SJCRH30 (cell line): ENCODE results near the gene GALNT17. TPM values are rescaled to one million over a fixed set of nuclear protein-coding genes. Genes with fewer than 3 reads are reported as not detected.
"Not testable (repeated sequence)": the region's sequence is repeated elsewhere in the genome, so short reads cannot be mapped to it uniquely, and the experiment has no call there.

ENCODE experiments used
- DNase-seq, 2 experiments: peaks; one replicate each; pipeline ENCODE4 v3.0.0-alpha.2; 2015 to 2020
- H3K27ac ChIP-seq: fragments of 250-450 bp; sonication (Bioruptor Pico); 2 replicates; pipeline ENCODE4 v1.5.1; 2020; ENCODE audit warnings: mild to moderate bottlenecking, moderate library complexity
- H3K27me3 ChIP-seq: fragments of 250-450 bp; sonication (Bioruptor Pico); 2 replicates; pipeline ENCODE4 v1.5.1; 2020; ENCODE audit warnings: mild to moderate bottlenecking, moderate library complexity
- H3K36me3 ChIP-seq: fragments of 250-450 bp; sonication (Bioruptor Pico); 2 replicates; pipeline ENCODE4 v1.5.1; 2020; ENCODE audit warnings: mild to moderate bottlenecking, moderate library complexity
- H3K4me1 ChIP-seq: fragments of 250-450 bp; sonication (Bioruptor Pico); 2 replicates; pipeline ENCODE4 v1.5.1; 2020; ENCODE audit warnings: mild to moderate bottlenecking, moderate library complexity
- H3K4me3 ChIP-seq: fragments of 250-450 bp; sonication (Bioruptor Pico); 2 replicates; pipeline ENCODE4 v1.5.1; 2020; ENCODE audit warnings: mild to moderate bottlenecking, moderate library complexity
- H3K9me3 ChIP-seq: fragments of 250-450 bp; sonication (Bioruptor Pico); replicated peaks from 2 replicates; pipeline ENCODE4 v1.5.1; 2020; ENCODE audit warnings: mild to moderate bottlenecking, moderate library complexity
- total RNA-seq: library from RNA; depleted of rRNA; stranded (reverse); fragments of >200 nt; shearing (Covaris generic); gene quantifications from 2 replicates; pipeline ENCODE4 v1.2.3, GENCODE V29; 2014

The GALNT17 gene
- total RNA-seq, 1 experiment from 2014 or later, result not detected

- DNase-seq, result peak; percentile 75 to 89
- H3K4me1 ChIP-seq, result no peaks in the 10 kb centered on the region
- no peaks in the 10 kb centered on the region for H3K27me3 ChIP-seq
These were observed 601.3 kb downstream of the GALNT17 start for GRCh38 chr7:71733107-71733870.

DNA sequence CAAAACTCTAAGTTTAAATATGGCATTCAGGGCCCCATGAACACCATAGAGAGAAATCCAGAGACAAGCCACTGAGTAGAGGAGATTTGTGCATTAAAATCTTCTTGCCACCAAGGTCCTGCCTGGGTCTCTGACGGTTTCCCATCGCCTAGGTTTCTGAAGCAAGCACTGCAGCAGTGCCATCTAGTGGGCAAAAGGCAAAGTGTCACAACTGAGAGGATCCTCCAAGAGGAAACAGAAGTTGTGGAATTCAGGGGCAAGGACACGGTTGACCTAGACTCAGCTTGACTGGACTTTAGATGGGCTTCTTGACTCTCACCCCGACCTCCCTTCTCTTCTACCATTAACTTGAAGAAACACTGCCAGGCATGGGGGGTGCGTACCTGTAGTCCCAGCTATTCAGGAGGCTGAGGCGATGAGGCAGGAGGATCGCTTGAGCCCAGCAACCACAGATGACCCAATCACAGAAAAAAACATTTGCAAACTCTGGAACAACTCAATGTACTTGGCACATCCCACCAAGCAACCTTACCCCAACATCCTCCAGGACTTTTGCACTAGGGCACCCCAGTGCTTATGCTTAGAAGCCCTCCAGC lies 604.1 kb downstream of the GALNT17 start:
- Histone ChIP-seq H3K4me1 (no peaks in the 10 kb centered on the region), H3K27ac (no peak overlapping the region), H3K4me3 (no peak overlapping the region), H3K27me3 (0 out of 2 replicates have a peak, but pooled peaks cover 5% of the 10 kb centered on the region), H3K36me3 (no peaks in the 10 kb centered on the region), H3K9me3 (no peaks in the 10 kb centered on the region)
- DNase-seq, result peak; percentile 55 to 84

More at GRCh38 chr7:71733107-71733870, 601.3 kb downstream of the GALNT17 start:
- H3K27ac ChIP-seq, result no peak overlapping the region
- no peak overlapping the region for H3K4me3 ChIP-seq
- H3K36me3 ChIP-seq, result no peaks in the 10 kb centered on the region
- no peaks in the 10 kb centered on the region for H3K9me3 ChIP-seq

GRCh38 chr7:71737931-71738540 lies 606.1 kb downstream of the GALNT17 start:
- not testable (repeated sequence) for H3K27me3 ChIP-seq, H3K4me3 ChIP-seq, DNase-seq, H3K36me3 ChIP-seq, H3K9me3 ChIP-seq, H3K4me1 ChIP-seq, H3K27ac ChIP-seq

GRCh38 chr7:71739520-71740173 lies 607.7 kb downstream of the GALNT17 start:
- H3K4me3 ChIP-seq, result no peak overlapping the region
- 0 out of 2 replicates have a peak, but pooled peaks cover 5% of the 10 kb centered on the region for H3K27me3 ChIP-seq
- H3K9me3 ChIP-seq, result no peaks in the 10 kb centered on the region
- no peak for DNase-seq
- H3K27ac ChIP-seq, result no peak overlapping the region
- no peaks in the 10 kb centered on the region for H3K4me1 ChIP-seq
- H3K36me3 ChIP-seq, result no peaks in the 10 kb centered on the region

GRCh38 chr7:71740174-71740560 lies 608.2 kb downstream of the GALNT17 start:
- Histone ChIP-seq H3K27me3 (0 out of 2 replicates have a peak, but pooled peaks cover 5% of the 10 kb centered on the region), H3K27ac (no peak overlapping the region), H3K9me3 (no peaks in the 10 kb centered on the region), H3K4me1 (no peaks in the 10 kb centered on the region), H3K36me3 (no peaks in the 10 kb centered on the region), H3K4me3 (no peak overlapping the region)
- no peak for DNase-seq

DNA sequence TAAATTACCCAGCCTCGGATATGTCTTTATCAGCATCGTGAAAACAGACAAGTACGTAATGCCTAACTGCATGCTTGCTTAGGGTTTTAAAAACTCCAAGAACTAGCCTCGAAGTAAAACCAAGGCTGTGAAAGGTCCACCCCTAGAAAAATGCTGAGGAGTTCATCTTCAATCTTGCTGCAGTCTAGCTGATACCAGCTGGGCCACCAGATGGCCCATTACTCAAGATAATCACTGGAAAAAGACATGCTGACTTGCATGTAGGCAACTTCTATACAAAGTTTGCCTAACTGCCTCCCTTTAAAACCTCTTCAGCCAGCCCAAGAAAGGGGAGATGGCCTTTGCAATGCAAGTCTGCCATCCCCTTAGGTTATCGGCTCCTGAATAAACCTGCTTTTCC lies 614.1 kb downstream of the GALNT17 start:
- no peaks in the 10 kb centered on the region for H3K9me3 ChIP-seq
- no peaks in the 10 kb centered on the region for H3K36me3 ChIP-seq
- H3K27ac ChIP-seq, result no peak overlapping the region

GRCh38 chr7:71750290-71750689 lies 618.3 kb downstream of the GALNT17 start:
- Histone ChIP-seq H3K36me3 (no peaks in the 10 kb centered on the region), H3K27me3 (no peaks in the 10 kb centered on the region), H3K9me3 (no peaks in the 10 kb centered on the region), H3K4me3 (no peak overlapping the region), H3K27ac (no peak overlapping the region), H3K4me1 (no peaks in the 10 kb centered on the region)
- DNase-seq, result no peak

More for the DNA sequence above, 614.1 kb downstream of the GALNT17 start:
- Histone ChIP-seq H3K4me1 (no peaks in the 10 kb centered on the region), H3K27me3 (no peaks in the 10 kb centered on the region), H3K4me3 (no peak overlapping the region)
- no peak for DNase-seq

- H3K4me1 ChIP-seq, result no peaks in the 10 kb centered on the region
- H3K27ac ChIP-seq, result no peak overlapping the region
- H3K27me3 ChIP-seq, result no peaks in the 10 kb centered on the region
- no peaks in the 10 kb centered on the region for H3K9me3 ChIP-seq
- no peak overlapping the region for H3K4me3 ChIP-seq
- DNase-seq, result peak; percentile 24 to 33
- no peaks in the 10 kb centered on the region for H3K36me3 ChIP-seq
These were observed 620.4 kb downstream of the GALNT17 start for GRCh38 chr7:71752171-71752935.

GRCh38 chr7:71753236-71753635 lies 621.3 kb downstream of the GALNT17 start:
- Histone ChIP-seq H3K4me1 (no peaks in the 10 kb centered on the region), H3K27ac (no peak overlapping the region), H3K27me3 (no peaks in the 10 kb centered on the region), H3K36me3 (no peaks in the 10 kb centered on the region), H3K4me3 (no peak overlapping the region), H3K9me3 (no peaks in the 10 kb centered on the region)
- no peak for DNase-seq

DNA sequence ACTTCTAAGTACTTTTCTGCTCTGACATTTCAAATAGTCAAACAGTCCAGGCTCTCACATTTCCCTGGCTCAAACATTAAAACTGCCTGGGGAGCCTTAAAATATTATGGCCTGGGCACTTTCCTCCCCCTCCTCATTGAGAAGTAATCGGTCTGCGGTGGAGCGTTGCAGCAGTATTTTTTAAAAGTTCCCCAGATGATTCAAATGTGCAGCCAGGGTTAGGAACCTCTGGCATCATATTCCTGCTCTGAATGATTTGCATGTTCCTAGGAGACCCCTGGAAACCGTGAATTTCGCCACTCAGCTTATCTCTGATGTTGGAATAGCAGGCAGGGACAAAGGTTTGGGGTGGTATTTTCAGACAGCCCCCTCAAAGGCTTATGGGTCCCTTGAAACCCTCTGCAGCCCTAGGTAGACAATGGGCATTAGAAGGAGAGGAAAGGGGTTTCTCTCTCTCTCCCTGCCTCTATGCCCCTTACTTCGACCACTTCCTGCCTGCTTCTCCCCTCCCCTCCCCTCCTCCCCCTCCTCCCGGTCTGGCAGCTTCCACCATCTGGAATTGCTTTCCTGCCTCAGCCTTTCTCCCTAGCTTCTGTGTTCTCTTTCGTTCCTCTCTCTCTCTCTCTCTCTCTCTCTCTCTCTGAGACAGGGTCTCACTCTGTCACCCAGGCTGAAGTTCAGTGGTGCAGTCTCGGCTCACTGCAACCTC lies 622.2 kb downstream of the GALNT17 start:
- DNase-seq, result no peak
- H3K27me3 ChIP-seq, result no peaks in the 10 kb centered on the region

DNA sequence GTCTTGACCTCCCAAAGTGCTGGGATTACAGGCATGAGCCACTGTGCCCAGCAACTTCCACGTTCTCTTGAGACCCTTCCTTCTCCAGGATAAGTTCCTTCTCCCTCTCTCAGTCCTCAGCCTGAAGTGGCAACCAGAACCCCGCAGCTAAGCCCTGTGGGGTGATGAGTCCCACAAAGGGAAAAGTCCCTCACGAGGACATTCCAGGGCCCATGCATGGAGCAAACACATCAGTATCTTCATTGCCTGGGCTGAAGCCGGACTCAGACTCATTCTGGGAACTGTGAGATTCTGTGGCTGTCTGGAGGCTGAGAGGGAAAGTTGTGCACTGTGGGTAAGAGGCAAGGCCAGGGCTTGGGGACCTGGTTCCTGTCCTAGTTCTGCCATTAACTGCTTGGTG lies 622.9 kb downstream of the GALNT17 start:
- H3K27me3 ChIP-seq, result no peaks in the 10 kb centered on the region

More for the DNA sequence above, 622.2 kb downstream of the GALNT17 start:
- Histone ChIP-seq H3K27ac (no peak overlapping the region), H3K4me1 (no peaks in the 10 kb centered on the region), H3K4me3 (no peak overlapping the region), H3K9me3 (no peaks in the 10 kb centered on the region), H3K36me3 (no peaks in the 10 kb centered on the region)

DNA sequence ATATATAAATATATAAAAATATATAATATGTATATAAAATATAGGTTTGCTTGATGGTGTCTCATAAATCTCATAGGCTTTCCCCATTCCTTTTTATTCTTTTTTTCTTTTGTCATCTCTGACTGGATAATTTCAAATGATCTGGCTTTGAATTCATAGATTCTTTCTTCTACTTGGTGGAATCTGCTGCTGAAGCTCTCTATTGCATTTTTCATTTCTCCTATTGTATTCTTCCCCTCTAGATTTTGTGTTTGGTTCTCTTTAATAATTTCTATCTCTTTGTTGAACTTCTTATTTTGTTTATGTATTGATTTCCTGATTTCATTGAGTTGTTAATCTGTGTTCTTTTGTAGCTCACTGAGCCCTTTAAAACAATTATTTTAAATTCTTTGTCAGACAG lies 629.4 kb downstream of the GALNT17 start:
- H3K27ac ChIP-seq, result no peak overlapping the region
- no peak overlapping the region for H3K4me3 ChIP-seq
- no peaks in the 10 kb centered on the region; the same call in 1 of the 2 replicates for H3K9me3 ChIP-seq
- no peaks in the 10 kb centered on the region for H3K27me3 ChIP-seq
- no peaks in the 10 kb centered on the region for H3K36me3 ChIP-seq
- no peaks in the 10 kb centered on the region for H3K4me1 ChIP-seq
- no peak for DNase-seq

More for the DNA sequence above, 622.9 kb downstream of the GALNT17 start:
- H3K4me1 ChIP-seq, result no peaks in the 10 kb centered on the region
- no peaks in the 10 kb centered on the region for H3K9me3 ChIP-seq
- H3K4me3 ChIP-seq, result no peak overlapping the region
- no peak for DNase-seq
- no peak overlapping the region for H3K27ac ChIP-seq
- no peaks in the 10 kb centered on the region for H3K36me3 ChIP-seq
